Adrenal gland (tissue), 12 donors: ENCODE data around the gene NPIPB8. TPM values are rescaled to one million over a fixed set of nuclear protein-coding genes. Genes with fewer than 3 reads are reported as not detected.
"Not testable (repeated sequence)": the region's sequence is repeated elsewhere in the genome, so short reads cannot be mapped to it uniquely, and the experiment has no call there.

Experiments
- DNase-seq, 7 donors: peaks; one replicate each; pipeline ENCODE4 v3.0.0-alpha.2; 2019 to 2020
- H3K27ac ChIP-seq, 5 donors: fragments of 200-600 bp; sonication (generic) in 4 of 5; 1 replicate in 3 of 5; 2 replicates in 2 of 5; pipeline versions ENCODE4 v1.5.1 to v1.8.0; 2016 to 2020; ENCODE audit warnings: mild to moderate bottlenecking in 1 of 5
- H3K27me3 ChIP-seq: fragments of 200-600 bp; 2 replicates; pipeline ENCODE4 v1.8.0; 2021
- H3K36me3 ChIP-seq, 2 donors: fragments of 200-600 bp; replicated peaks in 1 of 2; 1 replicate in 1 of 2; 2 replicates in 1 of 2; pipeline versions ENCODE4 v1.5.1 to v1.8.0; 2018 to 2022
- H3K4me1 ChIP-seq, 2 donors: fragments of 200-600 bp; replicated peaks in 1 of 2; 1 replicate in 1 of 2; 2 replicates in 1 of 2; pipeline versions ENCODE4 v1.5.1 to v1.8.0; 2018 to 2021
- H3K4me3 ChIP-seq, 4 donors: fragments of 200-600 bp; sonication (generic) in 3 of 4; one replicate each; pipeline ENCODE4 v1.5.1; 2016 to 2018
- H3K9me3 ChIP-seq, 3 donors: fragments of 200-600 bp; sonication (generic) in 1 of 3; replicated peaks in 1 of 3; 1 replicate in 2 of 3; 2 replicates in 1 of 3; pipeline versions ENCODE4 v1.5.1 to v1.8.0; 2016 to 2021
- CTCF ChIP-seq, 6 experiments: fragments of 450-650 bp in 4 of 6; fragments of 200-600 bp in 2 of 6; sonication (generic) in 1 of 6; IDR thresholded peaks; 1 replicate in 5 of 6; 2 replicates in 1 of 6; pipeline versions ENCODE4 v1.5.1 to v1.8.0; 2016 to 2021; ENCODE audit warnings: antibody characterized with exemption in 6 of 6, mild to moderate bottlenecking in 2 of 6, moderate library complexity in 1 of 6
- POLR2A ChIP-seq, 2 donors: fragments of 450-650 bp; IDR thresholded peaks; one replicate each; pipeline ENCODE4 v1.6.1; 2017; ENCODE audit warnings: antibody characterized with exemption in 2 of 2, mild to moderate bottlenecking in 2 of 2, moderate library complexity in 1 of 2
- WGBS, 4 donors: extraction: QIAGEN DNeasy Blood & Tissue Kit in 2 of 4; methylation state at CpG; one replicate each; pipeline versions ENCODE4 v1.1.5 to v1.1.7; 2013 to 2017; 5-methylcytosine and 5-hydroxymethylcytosine counted together
- intact Hi-C, 2 donors: fragments of 100-400 bp; cut with DNase I; formaldehyde crosslinking; loops; one replicate each; pipeline versions ENCODE4 v1.14.1 to v1.15.0; 2022 to 2023
- polyA plus RNA-seq, 3 donors: library from polyadenylated mRNA; stranded (reverse); fragments of 200-250 nt in 2 of 3; fragments of 350-450 nt in 1 of 3; fragmentation: Illumina TruSeq in 1 of 3; extraction: RNeasy Lipid Tissue Mini Kit (QIAGEN cat#74804) in 1 of 3; gene quantifications; one replicate each; pipeline ENCODE4 v1.2.3, GENCODE V29; 2013 to 2014
- total RNA-seq, 9 donors: library from RNA; depleted of rRNA in 4 of 9; stranded (reverse); fragments of >200 nt in 4 of 9; fragments of 120-200 nt in 1 of 9; fragmentation: NEBNext Ultra II Directional in 1 of 9; extraction: Animal tissue kit (Norgen Biotek cat#: 25700) in 1 of 9; gene quantifications; one replicate each; pipeline versions ENCODE4 v1.1.0 to v1.2.4, GENCODE V29; 2013 to 2023
- donor health status: healthy with polysubstance abuse.
- donor health status: Bipolar disorder and iron deficiency.
- donor health status: DM: yes; HTN: yes; CAD: no.
- donor health status: DM: no; HTN: no; CAD: no.
- donor health status: DM: no; HTN: no; CAD: no.
- donor health status: DM: yes; HTN: yes; CAD: no.

The NPIPB8 gene
- total and polyA plus RNA-seq, 12 donors: 1.8 TPM; not detected in 11

GRCh38 chr16:28596840-28597691 is 40.8 kb upstream of the NPIPB8 start, which contains the start of gene SULT1A2:
Gene SULT1A2 (minus strand): TSS chr16:28597050. CDS start chr16:28595930, 1,120 bp downstream.
- 45 to 61% (median 52%) methylated on average over 8 to 11 of the region's 11 CpGs for WGBS, 4 donors
- intact Hi-C loops: no loop called here
- peaks cover 3 to 4% of the 10 kb centered on the region in 2 donors for H3K4me1 ChIP-seq
- no peak within 1 kb of the TSS for H3K4me3 ChIP-seq
- DNase-seq: no peak
- H3K9me3 ChIP-seq: no peaks in the 10 kb centered on the region
- H3K27me3 ChIP-seq: no peaks in the 10 kb centered on the region
- TF ChIP-seq CTCF (IDR thresholded peaks at IDR 0.05) (no peak), POLR2A (IDR thresholded peaks at IDR 0.05) (no peak)
- peak within 1 kb of the TSS in 1 of 5 donors; percentile 29 for H3K27ac ChIP-seq
- no peaks in the 10 kb centered on the region for H3K36me3 ChIP-seq

- Histone ChIP-seq H3K4me1 (peaks cover 3 to 4% of the 10 kb centered on the region in 2 donors), H3K9me3 (no peaks in the 10 kb centered on the region), H3K4me3 (no peak overlapping the region), H3K27ac (no peak overlapping the region), H3K27me3 (no peaks in the 10 kb centered on the region), H3K36me3 (no peaks in the 10 kb centered on the region)
- TF ChIP-seq CTCF (IDR thresholded peaks at IDR 0.05) (no peak), POLR2A (IDR thresholded peaks at IDR 0.05) (no peak)
- WGBS, 4 donors: 73 to 78% (median 77%) methylated on average over 6 to 9 of the region's 9 CpGs
- no peak for DNase-seq
- intact Hi-C loops: no loop called here
Measured at GRCh38 chr16:28597692-28598261, 40.1 kb upstream of the NPIPB8 start.

GRCh38 chr16:28599377-28600285 is 38.2 kb upstream of the NPIPB8 start:
- WGBS, 4 donors: no CpG with 5 or more reads among the region's 17 CpGs
- intact Hi-C loops: loop anchor here in 1 of 2 donors (10.0 kb wide), 1 partner anchor 105 kb away; the partner anchor contains the start of genes APOBR and CLN3
- H3K9me3 ChIP-seq, H3K27me3 ChIP-seq, H3K36me3 ChIP-seq, H3K4me1 ChIP-seq, H3K4me3 ChIP-seq, DNase-seq, H3K27ac ChIP-seq: not testable (repeated sequence)

GRCh38 chr16:28600965-28601364 is 36.9 kb upstream of the NPIPB8 start:
- not testable (repeated sequence) for H3K27ac ChIP-seq, H3K9me3 ChIP-seq, H3K27me3 ChIP-seq, H3K4me3 ChIP-seq, H3K4me1 ChIP-seq
- intact Hi-C loops: loop anchor here in 1 of 2 donors (10.0 kb wide), 1 partner anchor 106 kb away; the partner anchor contains the start of genes APOBR and CLN3
- peaks cover 0 to 16% of the 10 kb centered on the region in 2 donors for H3K36me3 ChIP-seq
- 51 to 80% (median 71%) methylated on average over 2 to 9 of the region's 20 CpGs for WGBS, 4 donors
- DNase-seq: peak in 1 of 7 donors; percentile 5

GRCh38 chr16:28601589-28601988 is 36.3 kb upstream of the NPIPB8 start:
- not testable (repeated sequence) for H3K27me3 ChIP-seq, H3K9me3 ChIP-seq, H3K4me3 ChIP-seq, DNase-seq, H3K4me1 ChIP-seq, H3K27ac ChIP-seq
- WGBS, 4 donors: 80 to 96% (median 91%) methylated on average over 1 to 11 of the region's 13 CpGs
- intact Hi-C loops: loop anchor here in 1 of 2 donors (10.0 kb wide), 1 partner anchor 107 kb away; the partner anchor contains the start of genes APOBR and CLN3
- peaks cover 0 to 22% of the 10 kb centered on the region in 2 donors for H3K36me3 ChIP-seq

- not testable (repeated sequence) for H3K4me1 ChIP-seq, H3K4me3 ChIP-seq, DNase-seq, H3K27ac ChIP-seq, H3K27me3 ChIP-seq, H3K9me3 ChIP-seq
- 74 to 86% (median 80%) methylated on average over 5 of the region's 10 CpGs; no CpG with 5 or more reads in 1 of the 4 donors for WGBS, 4 donors
- intact Hi-C loops: loop anchor here in 1 of 2 donors (10.0 kb wide), 1 partner anchor 107 kb away; the partner anchor contains the start of genes APOBR and CLN3
- peaks cover 0 to 25% of the 10 kb centered on the region in 2 donors for H3K36me3 ChIP-seq
Measured at GRCh38 chr16:28602062-28602461, 35.8 kb upstream of the NPIPB8 start.
